ENCODE measurements around the gene STK40.

STK40 gene

GRCh38 chr1:36328713-36329112, 57.0 kb downstream of the STK40 start:
- H3K9me3 ChIP-seq (ENCODE audit: insufficient read depth, low read length): no peaks in the 10 kb centered on the region
- peaks cover 14% of the 10 kb centered on the region for H3K36me3 ChIP-seq (ENCODE audit: insufficient read depth, insufficient read length, low read length)
- H3K4me3 ChIP-seq (ENCODE audit: insufficient read length, low read depth): no peak overlapping the region
- peaks cover 15% of the 10 kb centered on the region for H3K4me1 ChIP-seq (ENCODE audit: insufficient read depth, insufficient read length)
- peaks cover 5% of the 10 kb centered on the region for H3K27me3 ChIP-seq (ENCODE audit: insufficient read depth, insufficient read length)
- no peak overlapping the region for H3K9ac ChIP-seq (ENCODE audit: insufficient read length, low read depth)
- TF ChIP-seq ZNF274 (IDR thresholded peaks at IDR 0.05; ENCODE audit: low read depth, low read length): no peak
- no peak for TF ChIP-seq SUZ12 (IDR thresholded peaks at IDR 0.05; ENCODE audit: extremely low read depth, insufficient read depth, insufficient read length)
- TF ChIP-seq YY1 (IDR thresholded peaks at IDR 0.05; ENCODE audit: insufficient read depth, insufficient read length): no peak
- no peak for DNase-seq (ENCODE audit: low read depth, low spot score)

GRCh38 chr1:36328088-36328480, 57.6 kb downstream of the STK40 start:
- H3K27me3 ChIP-seq (ENCODE audit: insufficient read depth, insufficient read length): peaks cover 5% of the 10 kb centered on the region
- peaks cover 14% of the 10 kb centered on the region for H3K36me3 ChIP-seq (ENCODE audit: insufficient read depth, insufficient read length, low read length)
- TF ChIP-seq ZNF274 (IDR thresholded peaks at IDR 0.05; ENCODE audit: low read depth, low read length): no peak
- no peak for TF ChIP-seq YY1 (IDR thresholded peaks at IDR 0.05; ENCODE audit: insufficient read depth, insufficient read length)
- TF ChIP-seq SUZ12 (IDR thresholded peaks at IDR 0.05; ENCODE audit: extremely low read depth, insufficient read depth, insufficient read length): no peak
- H3K9ac ChIP-seq (ENCODE audit: insufficient read length, low read depth): no peak overlapping the region
- H3K4me1 ChIP-seq (ENCODE audit: insufficient read depth, insufficient read length): peaks cover 15% of the 10 kb centered on the region
- H3K4me3 ChIP-seq (ENCODE audit: insufficient read length, low read depth): no peak overlapping the region
- DNase-seq (ENCODE audit: low read depth, low spot score): no peak
- H3K9me3 ChIP-seq (ENCODE audit: insufficient read depth, low read length): no peaks in the 10 kb centered on the region

- no peak overlapping the region for H3K9ac ChIP-seq (ENCODE audit: insufficient read length, low read depth)
- H3K4me3 ChIP-seq (ENCODE audit: insufficient read length, low read depth): no peak overlapping the region
- H3K27me3 ChIP-seq (ENCODE audit: insufficient read depth, insufficient read length): peaks cover 5% of the 10 kb centered on the region
- H3K36me3 ChIP-seq (ENCODE audit: insufficient read depth, insufficient read length, low read length): peaks cover 14% of the 10 kb centered on the region
- peaks cover 17% of the 10 kb centered on the region for H3K4me1 ChIP-seq (ENCODE audit: insufficient read depth, insufficient read length)
- no peak for TF ChIP-seq SUZ12 (IDR thresholded peaks at IDR 0.05; ENCODE audit: extremely low read depth, insufficient read depth, insufficient read length)
- TF ChIP-seq YY1 (IDR thresholded peaks at IDR 0.05; ENCODE audit: insufficient read depth, insufficient read length): no peak
- TF ChIP-seq ZNF274 (IDR thresholded peaks at IDR 0.05; ENCODE audit: low read depth, low read length): no peak
- no peak for DNase-seq (ENCODE audit: low read depth, low spot score)
- no peaks in the 10 kb centered on the region for H3K9me3 ChIP-seq (ENCODE audit: insufficient read depth, low read length)
Measured at GRCh38 chr1:36327421-36328087, 58.2 kb downstream of the STK40 start.

- H3K4me1 ChIP-seq (ENCODE audit: insufficient read depth, insufficient read length): peaks cover 27% of the 10 kb centered on the region
- no peak overlapping the region for H3K9ac ChIP-seq (ENCODE audit: insufficient read length, low read depth)
- H3K36me3 ChIP-seq (ENCODE audit: insufficient read depth, insufficient read length, low read length): peaks cover 23% of the 10 kb centered on the region
- no peak for DNase-seq (ENCODE audit: low read depth, low spot score)
- H3K9me3 ChIP-seq (ENCODE audit: insufficient read depth, low read length): no peaks in the 10 kb centered on the region
- no peaks in the 10 kb centered on the region for H3K27me3 ChIP-seq (ENCODE audit: insufficient read depth, insufficient read length)
- TF ChIP-seq ZNF274 (IDR thresholded peaks at IDR 0.05; ENCODE audit: low read depth, low read length): no peak
- no peak overlapping the region for H3K4me3 ChIP-seq (ENCODE audit: insufficient read length, low read depth)
Measured at GRCh38 chr1:36326499-36326898, 59.2 kb downstream of the STK40 start.

- Histone ChIP-seq H3K4me3 (ENCODE audit: insufficient read length, low read depth) (peak overlapping the region; percentile 45), H3K36me3 (ENCODE audit: insufficient read depth, insufficient read length, low read length) (peaks cover 42% of the 10 kb centered on the region), H3K4me1 (ENCODE audit: insufficient read depth, insufficient read length) (peaks cover 34% of the 10 kb centered on the region), H3K9ac (ENCODE audit: insufficient read length, low read depth) (peak overlapping the region; percentile 70), H3K9me3 (ENCODE audit: insufficient read depth, low read length) (no peaks in the 10 kb centered on the region), H3K27me3 (ENCODE audit: insufficient read depth, insufficient read length) (peaks cover 2% of the 10 kb centered on the region)
- TF ChIP-seq SUZ12 (IDR thresholded peaks at IDR 0.05; ENCODE audit: extremely low read depth, insufficient read depth, insufficient read length) (no peak), ZNF274 (IDR thresholded peaks at IDR 0.05; ENCODE audit: low read depth, low read length) (no peak), YY1 (IDR thresholded peaks at IDR 0.05; ENCODE audit: insufficient read depth, insufficient read length) (no peak)
- DNase-seq (ENCODE audit: low read depth, low spot score): no peak
Measured at GRCh38 chr1:36324353-36324703, 61.4 kb downstream of the STK40 start.

- Histone ChIP-seq H3K9me3 (ENCODE audit: insufficient read depth, low read length) (no peaks in the 10 kb centered on the region), H3K36me3 (ENCODE audit: insufficient read depth, insufficient read length, low read length) (peaks cover 47% of the 10 kb centered on the region), H3K27me3 (ENCODE audit: insufficient read depth, insufficient read length) (peaks cover 2% of the 10 kb centered on the region), H3K4me1 (ENCODE audit: insufficient read depth, insufficient read length) (peaks cover 33% of the 10 kb centered on the region), H3K9ac (ENCODE audit: insufficient read length, low read depth) (peak within 1 kb of the TSS; percentile 84), H3K4me3 (ENCODE audit: insufficient read length, low read depth) (peak within 1 kb of the TSS; percentile 70)
- peak; percentile 60 for DNase-seq (ENCODE audit: low read depth, low spot score)
- TF ChIP-seq SUZ12 (IDR thresholded peaks at IDR 0.05; ENCODE audit: extremely low read depth, insufficient read depth, insufficient read length) (no peak), ZNF274 (IDR thresholded peaks at IDR 0.05; ENCODE audit: low read depth, low read length) (no peak), YY1 (IDR thresholded peaks at IDR 0.05; ENCODE audit: insufficient read depth, insufficient read length) (no peak)
Measured at GRCh38 chr1:36323636-36324352, 61.9 kb downstream of the STK40 start, which contains the start of gene EVA1B. TSS of gene EVA1B (minus strand) at chr1:36323645. CDS start at chr1:36323037, 608 bp downstream.

GRCh38 chr1:36322786-36323635, 62.7 kb downstream of the STK40 start:
- Histone ChIP-seq H3K4me1 (ENCODE audit: insufficient read depth, insufficient read length) (peaks cover 33% of the 10 kb centered on the region), H3K4me3 (ENCODE audit: insufficient read length, low read depth) (peak overlapping the region; percentile 70), H3K9ac (ENCODE audit: insufficient read length, low read depth) (peak overlapping the region; percentile 84), H3K9me3 (ENCODE audit: insufficient read depth, low read length) (no peaks in the 10 kb centered on the region), H3K36me3 (ENCODE audit: insufficient read depth, insufficient read length, low read length) (peaks cover 45% of the 10 kb centered on the region), H3K27me3 (ENCODE audit: insufficient read depth, insufficient read length) (peaks cover 2% of the 10 kb centered on the region)
- no peak for DNase-seq (ENCODE audit: low read depth, low spot score)
- no peak for TF ChIP-seq SUZ12 (IDR thresholded peaks at IDR 0.05; ENCODE audit: extremely low read depth, insufficient read depth, insufficient read length)
